HL-60 (cell line): ENCODE measurements around the gene EMC8.

Experiments used
- POLR2AphosphoS5 ChIP-seq: IDR thresholded peaks from 2 replicates; pipeline ENCODE4 v1.6.1; 2012; ENCODE audit warnings: low read depth
- TF ChIP-seq, protein P1 (sequence below): IDR thresholded peaks from one replicate; pipeline ENCODE4 v1.5.1; 2011; ENCODE audit warnings: low read length, control low read depth, inconsistent platforms; ENCODE audit not compliant: insufficient read depth

DNA sequence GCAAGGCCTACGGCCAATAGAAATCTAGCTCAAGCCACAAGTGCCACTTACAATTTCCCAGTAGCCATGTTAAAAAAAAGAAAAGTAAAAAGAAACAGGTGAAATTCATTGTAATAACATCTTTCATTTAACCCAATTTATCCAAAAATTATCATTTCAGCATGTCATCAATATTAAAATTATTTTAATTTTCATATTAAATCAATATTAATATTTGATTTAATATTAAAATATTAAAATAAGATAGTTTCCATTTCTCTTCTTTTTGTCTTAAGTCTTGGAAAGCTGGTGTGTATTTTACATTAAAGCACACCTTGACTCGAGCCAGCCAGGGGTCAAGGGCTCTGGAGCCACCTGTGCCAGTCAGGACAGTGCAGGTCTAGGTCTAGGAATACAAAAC is 35.7 kb downstream of the EMC8 start:
- TF ChIP-seq, protein P1, sequence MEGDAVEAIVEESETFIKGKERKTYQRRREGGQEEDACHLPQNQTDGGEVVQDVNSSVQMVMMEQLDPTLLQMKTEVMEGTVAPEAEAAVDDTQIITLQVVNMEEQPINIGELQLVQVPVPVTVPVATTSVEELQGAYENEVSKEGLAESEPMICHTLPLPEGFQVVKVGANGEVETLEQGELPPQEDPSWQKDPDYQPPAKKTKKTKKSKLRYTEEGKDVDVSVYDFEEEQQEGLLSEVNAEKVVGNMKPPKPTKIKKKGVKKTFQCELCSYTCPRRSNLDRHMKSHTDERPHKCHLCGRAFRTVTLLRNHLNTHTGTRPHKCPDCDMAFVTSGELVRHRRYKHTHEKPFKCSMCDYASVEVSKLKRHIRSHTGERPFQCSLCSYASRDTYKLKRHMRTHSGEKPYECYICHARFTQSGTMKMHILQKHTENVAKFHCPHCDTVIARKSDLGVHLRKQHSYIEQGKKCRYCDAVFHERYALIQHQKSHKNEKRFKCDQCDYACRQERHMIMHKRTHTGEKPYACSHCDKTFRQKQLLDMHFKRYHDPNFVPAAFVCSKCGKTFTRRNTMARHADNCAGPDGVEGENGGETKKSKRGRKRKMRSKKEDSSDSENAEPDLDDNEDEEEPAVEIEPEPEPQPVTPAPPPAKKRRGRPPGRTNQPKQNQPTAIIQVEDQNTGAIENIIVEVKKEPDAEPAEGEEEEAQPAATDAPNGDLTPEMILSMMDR: no peak
- TF ChIP-seq POLR2AphosphoS5: no peak
